Measurements from ENCODE around the gene POLR2F.

POLR2F gene

DNA sequence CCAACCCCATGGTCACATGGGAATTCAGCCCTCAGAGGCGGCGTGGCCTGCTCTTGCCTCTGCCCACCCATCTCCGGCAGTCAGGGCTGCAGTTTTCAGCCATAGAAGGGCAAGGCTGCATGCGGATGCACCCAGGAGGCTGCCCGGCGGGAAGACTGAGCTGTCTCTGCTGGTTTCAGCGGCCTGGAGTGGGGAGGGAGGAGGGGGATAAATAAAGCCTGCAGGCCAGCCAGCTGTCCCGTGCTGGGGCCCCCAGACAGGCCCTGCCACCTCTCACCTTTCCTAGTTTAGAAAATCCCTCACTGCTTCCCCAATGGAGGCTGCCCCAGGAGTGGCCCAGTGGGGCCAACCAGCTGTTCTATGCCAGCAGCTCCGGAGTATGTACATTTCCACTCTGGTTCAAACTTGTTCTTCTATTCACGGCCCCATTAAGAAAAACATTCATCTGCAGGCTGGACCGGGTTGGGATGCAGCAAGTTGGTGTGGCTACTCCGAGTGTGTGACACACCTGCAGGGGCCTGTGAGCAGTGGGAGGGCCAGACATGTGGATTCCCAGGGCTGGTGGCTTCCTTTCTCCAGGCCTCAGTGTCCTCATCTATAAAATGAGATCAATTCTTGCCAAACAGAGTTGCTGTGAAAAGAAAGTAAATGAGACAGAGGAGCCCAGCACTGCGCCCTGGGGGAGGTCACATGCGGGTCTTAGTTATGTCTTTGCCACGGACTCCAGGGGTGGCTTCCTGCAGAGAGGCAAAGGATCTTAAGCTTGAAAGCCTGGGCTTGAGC lies 42.4 kb upstream of the POLR2F start:
- Histone ChIP-seq H2BK120ac (ENCODE audit: low read depth, low read length) (peak overlapping the region; percentile 12), H4K91ac (ENCODE audit: low read depth, low read length, poor library complexity) (no peak overlapping the region), H3K27ac (replicated peaks; ENCODE audit: low read length) (peak overlapping the region; percentile 46), H2BK15ac (ENCODE audit: low read length) (no peak overlapping the region), H2BK5ac (ENCODE audit: low read length) (no peak overlapping the region), H2BK12ac (ENCODE audit: low read length) (no peak overlapping the region), H3K27me3 (ENCODE audit: control insufficient read depth in 3 of 3, insufficient read depth in 3 of 3, low read depth in 1 of 3, low read length in 3 of 3) (no peaks in the 10 kb centered on the region), H3K9ac (ENCODE audit: low read depth, low read length, poor library complexity) (peak overlapping the region; percentile 32), H4K8ac (ENCODE audit: low read depth, low read length) (no peak overlapping the region), H3K4me1 (ENCODE audit: control insufficient read depth in 2 of 2, insufficient read depth in 1 of 2, low read depth in 1 of 2, low read length in 2 of 2) (peaks cover 17 to 21% of the 10 kb centered on the region in 2 donors), H3K4me2 (ENCODE audit: insufficient read depth, low read length, poor library complexity, severe bottlenecking) (no peak overlapping the region), H2AFZ (ENCODE audit: low read length) (peak overlapping the region; percentile 54), H3K79me1 (ENCODE audit: low read depth, low read length) (no peaks in the 10 kb centered on the region), H3K9me3 (replicated peaks in 1 of 2; ENCODE audit: control insufficient read depth in 2 of 2, insufficient read depth in 1 of 2, low read depth in 1 of 2, low read length in 2 of 2) (no peaks in the 10 kb centered on the region), H3K18ac (ENCODE audit: low read length) (peak overlapping the region; percentile 67), H3K36me3 (replicated peaks in 1 of 2; ENCODE audit: control insufficient read depth in 2 of 2, insufficient read depth in 2 of 2, low read length in 2 of 2) (peaks cover 6 to 36% of the 10 kb centered on the region in 2 donors), H3K23ac (ENCODE audit: low read depth, low read length, poor library complexity) (peak overlapping the region; percentile 39), H3K14ac (ENCODE audit: low read length) (no peak overlapping the region), H2AK5ac (ENCODE audit: low read depth, low read length) (peak overlapping the region; percentile 91), H3K4me3 (ENCODE audit: low read length in 2 of 2) (no peak overlapping the region), H3K4ac (ENCODE audit: low read length) (no peak overlapping the region)
- no peak for DNase-seq (ENCODE audit: low spot score)
- no CpG with 5 or more reads among the region's 15 CpGs for WGBS, 2 donors (ENCODE audit: extremely low coverage in 2 of 2, insufficient read length in 2 of 2, insufficient replicate concordance in 1 of 2)

DNA sequence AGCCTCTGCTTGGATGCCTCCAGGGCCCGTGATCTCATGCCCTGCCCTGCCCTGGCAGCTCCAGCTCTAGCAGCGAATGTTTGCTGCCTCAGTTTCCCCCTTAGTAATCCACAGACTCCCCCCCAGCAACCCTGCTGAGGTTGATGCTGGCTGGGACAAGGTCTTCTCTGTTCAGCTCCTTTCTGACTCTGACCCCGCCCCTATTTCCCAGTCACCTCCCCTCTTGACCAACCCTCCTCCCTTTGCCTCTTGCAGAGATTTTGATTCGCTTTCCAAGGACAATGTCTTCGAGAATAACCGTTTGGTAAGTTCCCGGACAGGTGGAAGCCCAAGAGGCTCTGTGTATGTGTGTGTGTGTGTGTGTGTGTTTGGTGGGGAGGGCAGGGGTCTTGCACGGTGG lies 41.8 kb upstream of the POLR2F start:
- no peak for DNase-seq (ENCODE audit: low spot score)
- no peak overlapping the region for H2BK12ac ChIP-seq (ENCODE audit: low read length)
- H2AK5ac ChIP-seq (ENCODE audit: low read depth, low read length), result no peak overlapping the region

DNA sequence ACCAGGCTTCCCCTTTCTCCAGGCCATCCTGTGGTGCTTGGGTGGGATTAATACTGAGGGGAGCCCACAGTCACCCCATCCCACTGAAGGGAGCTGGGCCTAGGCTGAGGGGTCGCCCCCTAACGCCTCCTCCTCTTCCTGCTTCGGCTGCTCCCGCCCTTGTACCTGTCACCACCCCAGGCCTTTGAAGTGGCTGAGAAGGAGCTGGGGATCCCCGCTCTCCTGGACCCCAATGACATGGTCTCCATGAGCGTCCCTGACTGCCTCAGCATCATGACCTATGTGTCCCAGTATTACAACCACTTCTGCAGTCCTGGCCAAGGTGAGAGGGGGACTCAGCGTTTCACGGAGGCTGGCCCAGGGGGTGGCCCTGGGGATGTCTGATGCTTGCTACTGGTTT lies 41.3 kb upstream of the POLR2F start:
- no peak overlapping the region for H3K4me3 ChIP-seq (ENCODE audit: low read length in 2 of 2)

More for the DNA sequence above, 41.8 kb upstream of the POLR2F start:
- Histone ChIP-seq H3K23ac (ENCODE audit: low read depth, low read length, poor library complexity) (no peak overlapping the region), H3K9ac (ENCODE audit: low read depth, low read length, poor library complexity) (no peak overlapping the region), H3K4me1 (ENCODE audit: control insufficient read depth in 2 of 2, insufficient read depth in 1 of 2, low read depth in 1 of 2, low read length in 2 of 2) (peaks cover 17 to 21% of the 10 kb centered on the region in 2 donors), H3K18ac (ENCODE audit: low read length) (no peak overlapping the region), H2BK15ac (ENCODE audit: low read length) (no peak overlapping the region), H3K14ac (ENCODE audit: low read length) (no peak overlapping the region), H3K4ac (ENCODE audit: low read length) (no peak overlapping the region), H2BK120ac (ENCODE audit: low read depth, low read length) (no peak overlapping the region), H3K27me3 (ENCODE audit: control insufficient read depth in 3 of 3, insufficient read depth in 3 of 3, low read depth in 1 of 3, low read length in 3 of 3) (no peaks in the 10 kb centered on the region), H2AFZ (ENCODE audit: low read length) (no peak overlapping the region), H3K79me1 (ENCODE audit: low read depth, low read length) (no peaks in the 10 kb centered on the region), H2BK5ac (ENCODE audit: low read length) (no peak overlapping the region), H3K27ac (replicated peaks; ENCODE audit: low read length) (no peak overlapping the region), H3K4me3 (ENCODE audit: low read length in 2 of 2) (no peak overlapping the region), H3K4me2 (ENCODE audit: insufficient read depth, low read length, poor library complexity, severe bottlenecking) (no peak overlapping the region), H4K91ac (ENCODE audit: low read depth, low read length, poor library complexity) (no peak overlapping the region), H4K8ac (ENCODE audit: low read depth, low read length) (no peak overlapping the region), H3K36me3 (replicated peaks in 1 of 2; ENCODE audit: control insufficient read depth in 2 of 2, insufficient read depth in 2 of 2, low read length in 2 of 2) (peaks cover 9 to 43% of the 10 kb centered on the region in 2 donors), H3K9me3 (replicated peaks in 1 of 2; ENCODE audit: control insufficient read depth in 2 of 2, insufficient read depth in 1 of 2, low read depth in 1 of 2, low read length in 2 of 2) (no peaks in the 10 kb centered on the region)
- WGBS, 2 donors (ENCODE audit: extremely low coverage in 2 of 2, insufficient read length in 2 of 2, insufficient replicate concordance in 1 of 2), result no CpG with 5 or more reads among the region's 8 CpGs

DNA sequence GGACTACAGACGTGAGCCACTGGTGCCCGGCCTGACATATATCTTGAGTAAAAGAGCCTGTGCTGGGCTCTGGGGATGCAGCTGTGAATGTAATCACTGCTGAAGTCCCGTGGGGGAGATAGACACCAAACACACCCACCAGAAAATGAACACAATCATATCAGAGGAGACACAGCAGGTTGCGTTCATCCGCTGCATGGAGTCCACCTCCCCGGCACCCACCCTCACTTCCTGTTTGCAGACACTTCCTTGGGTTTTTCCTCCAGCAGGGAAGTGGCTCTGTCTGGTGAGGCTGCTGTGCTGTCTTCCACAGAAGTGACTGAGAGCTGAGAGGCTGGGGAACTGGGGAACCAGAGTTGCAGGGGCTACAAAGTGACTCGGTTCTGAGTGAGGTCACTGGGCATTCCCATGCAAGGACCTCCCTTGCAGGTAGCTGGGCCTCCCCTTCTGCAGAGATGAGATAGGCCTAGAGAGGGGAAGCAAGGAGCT lies 40.2 kb upstream of the POLR2F start:
- Histone ChIP-seq H3K9me3 (replicated peaks in 1 of 2; ENCODE audit: control insufficient read depth in 2 of 2, insufficient read depth in 1 of 2, low read depth in 1 of 2, low read length in 2 of 2) (no peaks in the 10 kb centered on the region), H2BK12ac (ENCODE audit: low read length) (no peak overlapping the region), H3K4me1 (ENCODE audit: control insufficient read depth in 2 of 2, insufficient read depth in 1 of 2, low read depth in 1 of 2, low read length in 2 of 2) (peaks cover 10 to 17% of the 10 kb centered on the region in 2 donors), H2AFZ (ENCODE audit: low read length) (no peak overlapping the region), H3K23ac (ENCODE audit: low read depth, low read length, poor library complexity) (no peak overlapping the region), H3K9ac (ENCODE audit: low read depth, low read length, poor library complexity) (no peak overlapping the region), H3K27ac (replicated peaks; ENCODE audit: low read length) (no peak overlapping the region), H3K18ac (ENCODE audit: low read length) (no peak overlapping the region), H2BK5ac (ENCODE audit: low read length) (no peak overlapping the region), H4K91ac (ENCODE audit: low read depth, low read length, poor library complexity) (no peak overlapping the region), H3K4me3 (ENCODE audit: low read length in 2 of 2) (no peak overlapping the region), H3K4ac (ENCODE audit: low read length) (no peak overlapping the region), H3K79me1 (ENCODE audit: low read depth, low read length) (no peaks in the 10 kb centered on the region), H2BK120ac (ENCODE audit: low read depth, low read length) (no peak overlapping the region), H3K4me2 (ENCODE audit: insufficient read depth, low read length, poor library complexity, severe bottlenecking) (no peak overlapping the region), H4K8ac (ENCODE audit: low read depth, low read length) (no peak overlapping the region), H3K27me3 (ENCODE audit: control insufficient read depth in 3 of 3, insufficient read depth in 3 of 3, low read depth in 1 of 3, low read length in 3 of 3) (no peaks in the 10 kb centered on the region), H3K14ac (ENCODE audit: low read length) (no peak overlapping the region), H2BK15ac (ENCODE audit: low read length) (no peak overlapping the region), H3K36me3 (replicated peaks in 1 of 2; ENCODE audit: control insufficient read depth in 2 of 2, insufficient read depth in 2 of 2, low read length in 2 of 2) (peaks cover 18 to 57% of the 10 kb centered on the region in 2 donors), H2AK5ac (ENCODE audit: low read depth, low read length) (no peak overlapping the region)
- no CpG with 5 or more reads among the region's 7 CpGs for WGBS, 2 donors (ENCODE audit: extremely low coverage in 2 of 2, insufficient read length in 2 of 2, insufficient replicate concordance in 1 of 2)
- DNase-seq (ENCODE audit: low spot score), result no peak

More for the DNA sequence above, 41.3 kb upstream of the POLR2F start:
- H3K14ac ChIP-seq (ENCODE audit: low read length), result no peak overlapping the region
- H3K9ac ChIP-seq (ENCODE audit: low read depth, low read length, poor library complexity), result peak overlapping the region; percentile 25
- peak overlapping the region; percentile 80 for H3K18ac ChIP-seq (ENCODE audit: low read length)
- H2BK120ac ChIP-seq (ENCODE audit: low read depth, low read length), result no peak overlapping the region
- no peak overlapping the region for H4K8ac ChIP-seq (ENCODE audit: low read depth, low read length)
- H4K91ac ChIP-seq (ENCODE audit: low read depth, low read length, poor library complexity), result no peak overlapping the region
- peak overlapping the region; percentile 18 for H2AK5ac ChIP-seq (ENCODE audit: low read depth, low read length)
- no peak overlapping the region for H2BK5ac ChIP-seq (ENCODE audit: low read length)
- no peaks in the 10 kb centered on the region for H3K79me1 ChIP-seq (ENCODE audit: low read depth, low read length)
- H3K36me3 ChIP-seq (replicated peaks in 1 of 2; ENCODE audit: control insufficient read depth in 2 of 2, insufficient read depth in 2 of 2, low read length in 2 of 2), result peaks cover 10 to 46% of the 10 kb centered on the region in 2 donors
- DNase-seq (ENCODE audit: low spot score), result no peak
- no peak overlapping the region for H3K4ac ChIP-seq (ENCODE audit: low read length)
- no peak overlapping the region for H2BK12ac ChIP-seq (ENCODE audit: low read length)
- no peak overlapping the region for H3K27ac ChIP-seq (replicated peaks; ENCODE audit: low read length)
- no peak overlapping the region for H3K4me2 ChIP-seq (ENCODE audit: insufficient read depth, low read length, poor library complexity, severe bottlenecking)
- no peaks in the 10 kb centered on the region for H3K27me3 ChIP-seq (ENCODE audit: control insufficient read depth in 3 of 3, insufficient read depth in 3 of 3, low read depth in 1 of 3, low read length in 3 of 3)
- WGBS, 2 donors (ENCODE audit: extremely low coverage in 2 of 2, insufficient read length in 2 of 2, insufficient replicate concordance in 1 of 2), result no CpG with 5 or more reads among the region's 8 CpGs
- H2BK15ac ChIP-seq (ENCODE audit: low read length), result no peak overlapping the region
- H3K23ac ChIP-seq (ENCODE audit: low read depth, low read length, poor library complexity), result no peak overlapping the region
- H3K9me3 ChIP-seq (replicated peaks in 1 of 2; ENCODE audit: control insufficient read depth in 2 of 2, insufficient read depth in 1 of 2, low read depth in 1 of 2, low read length in 2 of 2), result no peaks in the 10 kb centered on the region
- H2AFZ ChIP-seq (ENCODE audit: low read length), result no peak overlapping the region
- H3K4me1 ChIP-seq (ENCODE audit: control insufficient read depth in 2 of 2, insufficient read depth in 1 of 2, low read depth in 1 of 2, low read length in 2 of 2), result peaks cover 12 to 17% of the 10 kb centered on the region in 2 donors

Measured in neuronal stem cell (in vitro differentiated cells).